IMR-90 (cell line): ENCODE data around the gene OR56B4. TPM values are rescaled to one million over a fixed set of nuclear protein-coding genes. Genes with fewer than 3 reads are reported as not detected.

ENCODE experiments used
- ATAC-seq: fragments of 200-7000 bp; cut with Tn5 transposase; 2 replicates; pipeline ENCODE4 v1.9.1; 2020; ENCODE audit warnings: low read depth, mild to moderate bottlenecking, moderate library complexity
- BruUV-seq: library from RNA; stranded (reverse); fragments of 400-500 nt; replicated peaks from 2 replicates; lab custom pipeline; 2021; lab: Mats Ljungman, UMichigan
- CTCF ChIA-PET: fragments of 300-600 bp; formaldehyde crosslinking; extraction: SDS; loops from one replicate; lab custom pipeline; 2021; ENCODE audit warnings: antibody characterized with exemption; lab: Yijun Ruan, JAX
- POLR2A ChIA-PET: fragments of 300-600 bp; sonication (Branson Sonifier 250); formaldehyde crosslinking; loops from one replicate; lab custom pipeline; 2022; ENCODE audit warnings: antibody characterized with exemption; ENCODE audit not compliant: unreplicated experiment; lab: Charles Lee
- DNase-seq: peaks from one replicate; pipeline ENCODE4 v3.0.0; 2013
- H2AFZ ChIP-seq: replicated peaks from 2 replicates; pipeline ENCODE3; 2013; ENCODE audit warnings: low read length, mild to moderate bottlenecking; ENCODE audit not compliant: poor library complexity
- H2AK5ac ChIP-seq: 2 replicates; pipeline ENCODE4 v1.6.1; 2013; ENCODE audit warnings: low read depth, low read length, inconsistent platforms
- H2AK9ac ChIP-seq: replicated peaks from 2 replicates; pipeline ENCODE3; 2013; ENCODE audit warnings: mild to moderate bottlenecking, low read depth, low read length, moderate library complexity; ENCODE audit not compliant: poor library complexity
- H2BK120ac ChIP-seq: 2 replicates; pipeline ENCODE4 v1.6.1; 2013; ENCODE audit warnings: low read depth, low read length, inconsistent platforms
- H2BK15ac ChIP-seq: 3 replicates; pipeline ENCODE4 v1.6.1; 2013; ENCODE audit warnings: low read depth, low read length, inconsistent platforms
- H2BK20ac ChIP-seq: 2 replicates; pipeline ENCODE4 v1.6.1; 2013; ENCODE audit warnings: low read depth, mild to moderate bottlenecking, inconsistent platforms, low read length, moderate library complexity
- H2BK5ac ChIP-seq: 2 replicates; pipeline ENCODE4 v1.6.1; 2013; ENCODE audit warnings: mild to moderate bottlenecking, low read depth, low read length, inconsistent platforms; ENCODE audit not compliant: poor library complexity, severe bottlenecking
- H3K14ac ChIP-seq: replicated peaks from 2 replicates; pipeline ENCODE4 v1.6.1; 2013; ENCODE audit warnings: low read depth, low read length, inconsistent platforms
- H3K18ac ChIP-seq: 2 replicates; pipeline ENCODE4 v1.6.1; 2013; ENCODE audit warnings: low read depth, low read length, control low read depth
- H3K23ac ChIP-seq: 2 replicates; pipeline ENCODE4 v1.6.1; 2013; ENCODE audit warnings: low read depth, low read length, inconsistent platforms
- H3K27ac ChIP-seq: 2 replicates; pipeline ENCODE4 v1.5.1; 2013; ENCODE audit warnings: mild to moderate bottlenecking, control low read depth, low read length; ENCODE audit not compliant: insufficient read depth
- H3K27me3 ChIP-seq: 2 replicates; pipeline ENCODE4 v1.6.1; 2013; ENCODE audit warnings: low read length; ENCODE audit not compliant: control insufficient read depth, insufficient read depth
- H3K36me3 ChIP-seq: 2 replicates; pipeline ENCODE4 v1.6.1; 2013; ENCODE audit warnings: low read length, mixed read lengths; ENCODE audit not compliant: control insufficient read depth, insufficient read depth
- H3K4ac ChIP-seq: 2 replicates; pipeline ENCODE4 v1.6.1; 2013; ENCODE audit warnings: low read depth, low read length, inconsistent platforms
- H3K4me1 ChIP-seq: 2 replicates; pipeline ENCODE4 v1.6.1; 2013; ENCODE audit warnings: low read length, mixed read lengths; ENCODE audit not compliant: control insufficient read depth, insufficient read depth
- H3K4me2 ChIP-seq: 2 replicates; pipeline ENCODE4 v1.6.1; 2013; ENCODE audit warnings: low read depth, mild to moderate bottlenecking, control low read depth, low read length, moderate library complexity
- H3K4me3 ChIP-seq: 2 replicates; pipeline ENCODE4 v1.5.1; 2013; ENCODE audit warnings: low read depth, mild to moderate bottlenecking, control low read depth, low read length, moderate library complexity; ENCODE audit not compliant: insufficient read depth
- H3K56ac ChIP-seq: 2 replicates; pipeline ENCODE4 v1.6.1; 2013; ENCODE audit warnings: low read length, inconsistent platforms; ENCODE audit not compliant: insufficient read depth; ENCODE audit errors: extremely low read depth
- H3K79me1 ChIP-seq, 2 experiments: 2 replicates each; pipeline ENCODE4 v1.6.1; 2013; ENCODE audit warnings: low read length in 2 of 2, inconsistent platforms in 1 of 2, low read depth in 1 of 2
- H3K9ac ChIP-seq: 2 replicates; pipeline ENCODE4 v1.6.1; 2013; ENCODE audit warnings: low read depth, low read length, control low read depth
- H3K9me1 ChIP-seq: 2 replicates; pipeline ENCODE4 v1.6.1; 2013; ENCODE audit warnings: low read length, inconsistent platforms; ENCODE audit not compliant: insufficient read depth
- H3K9me3 ChIP-seq: 2 replicates; pipeline ENCODE4 v1.6.1; 2013; ENCODE audit warnings: low read length; ENCODE audit not compliant: control insufficient read depth, insufficient read depth
- H4K20me1 ChIP-seq: 2 replicates; pipeline ENCODE4 v1.6.1; 2013; ENCODE audit warnings: low read length, inconsistent platforms; ENCODE audit not compliant: insufficient read depth
- H4K5ac ChIP-seq: 2 replicates; pipeline ENCODE4 v1.6.1; 2013; ENCODE audit warnings: mild to moderate bottlenecking, low read depth, low read length, control low read depth
- H4K8ac ChIP-seq, 2 experiments: 2 replicates each; pipeline ENCODE4 v1.6.1; 2013; ENCODE audit warnings: low read depth in 2 of 2, low read length in 2 of 2, control low read depth in 1 of 2, inconsistent platforms in 1 of 2
- H4K91ac ChIP-seq: 2 replicates; pipeline ENCODE4 v1.6.1; 2013; ENCODE audit warnings: low read depth, low read length, inconsistent platforms; ENCODE audit not compliant: insufficient read depth
- MXI1 ChIP-seq: IDR thresholded peaks from 2 replicates; pipeline ENCODE4 v1.6.1; 2012; ENCODE audit warnings: low read depth, mild to moderate bottlenecking, low read length, moderate library complexity, borderline replicate concordance
- POLR2A ChIP-seq: IDR thresholded peaks from 2 replicates; pipeline ENCODE4 v1.6.1; 2012; ENCODE audit warnings: mild to moderate bottlenecking, low read depth, low read length
- RFX5 ChIP-seq: IDR thresholded peaks from 2 replicates; pipeline ENCODE4 v1.8.0; 2012; ENCODE audit warnings: low read depth, mild to moderate bottlenecking, low read length, moderate library complexity
- WGBS, 2 experiments: methylation state at CpG; one replicate each; pipeline versions ENCODE4 v1.1.5 to v1.1.7; 2013; ENCODE audit warnings: missing lambda C conversion rate in 2 of 2; ENCODE audit not compliant: insufficient read length in 1 of 2; ENCODE audit errors: extremely low coverage in 2 of 2; 5-methylcytosine and 5-hydroxymethylcytosine counted together
- dilution Hi-C: fragments of 300-500 bp; cut with HindIII; formaldehyde crosslinking; loops from one replicate; pipeline ENCODE4 v1.14.3; 2018; ENCODE audit warnings: low sequenced_read_pairs; ENCODE audit not compliant: unreplicated experiment
- in situ Hi-C: fragments of 300-500 bp; cut with MboI; formaldehyde crosslinking; loops from 3 replicates; pipeline ENCODE4 v1.14.3; 2019; ENCODE audit warnings: low sequenced_read_pairs, inconsistent platforms, mixed read lengths
- intact Hi-C: fragments of 100-400 bp; cut with micrococcal nuclease; formaldehyde crosslinking; loops from 2 replicates; pipeline ENCODE4 v1.10.0; 2022
- polyA plus RNA-seq, 3 experiments: library from polyadenylated mRNA; depleted of rRNA; stranded (reverse); fragments of >200 nt; gene quantifications; 2 replicates each; pipeline ENCODE4 v1.2.3, GENCODE V29; 2012; ENCODE audit warnings: low replicate concordance in 1 of 3
- total RNA-seq: library from RNA; depleted of rRNA; stranded (reverse); fragments of >200 nt; gene quantifications from 2 replicates; pipeline ENCODE4 v1.2.3, GENCODE V29; 2012

OR56B4 gene
- total and polyA plus RNA-seq, 2 of the 4 experiments (the other 2 are of a cell fraction) = not detected

DNA sequence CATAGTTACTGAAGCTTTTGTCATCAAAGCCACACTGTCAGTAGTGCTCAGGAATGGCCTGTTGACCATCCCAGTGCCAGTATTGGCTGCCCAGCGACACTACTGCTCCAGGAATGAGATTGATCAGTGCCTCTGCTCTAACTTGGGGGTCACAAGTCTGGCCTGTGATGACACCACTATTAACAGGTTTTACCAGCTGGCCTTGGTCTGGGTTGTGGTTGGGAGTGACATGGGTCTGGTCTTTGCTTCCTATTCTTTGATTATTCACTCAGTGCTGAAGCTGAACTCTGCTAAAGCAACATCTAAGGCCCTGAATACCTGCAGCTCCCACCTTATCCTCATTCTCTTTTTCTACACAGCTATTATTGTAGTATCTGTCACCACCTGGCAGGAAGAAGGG lies 21.5 kb downstream of the OR56B4 start:
- Histone ChIP-seq H3K18ac (no peak overlapping the region), H2AK9ac (no peak overlapping the region), H3K27me3 (no peaks in the 10 kb centered on the region), H2BK5ac (no peak overlapping the region), H3K27ac (no peak overlapping the region), H3K4ac (no peak overlapping the region), H3K23ac (no peak overlapping the region), H4K20me1 (no peaks in the 10 kb centered on the region), H3K9me3 (no peaks in the 10 kb centered on the region; the same call in 1 of the 2 replicates), H3K36me3 (no peaks in the 10 kb centered on the region), H2BK15ac (no peak overlapping the region), H2BK120ac (no peak overlapping the region), H4K91ac (no peak overlapping the region), H3K79me1 (no peaks in the 10 kb centered on the region), H3K56ac (no peak overlapping the region), H4K8ac (no peak overlapping the region), H2AFZ (no peak overlapping the region), H4K5ac (no peak overlapping the region), H2AK5ac (no peak overlapping the region), H3K4me1 (no peaks in the 10 kb centered on the region), H3K4me2 (no peak overlapping the region), H3K4me3 (no peak overlapping the region), H3K9me1 (no peaks in the 10 kb centered on the region), H2BK20ac (no peak overlapping the region), H3K9ac (no peak overlapping the region), H3K14ac (no peak overlapping the region)
- no peak for DNase-seq
- intact Hi-C loops (no loop called here), in situ Hi-C loops (no loop called here), dilution Hi-C loops (no loop called here)
- WGBS, 2 experiments = 20% methylated on average over 1 of the region's 1 CpG; no CpG with 5 or more reads in 1 of the 2 experiments
- TF ChIP-seq MXI1 (no peak), RFX5 (no peak), POLR2A (no peak)
- BruUV-seq = no TSS peak
- ATAC-seq = no peak
- ChIA-PET POLR2A (no interaction called here), CTCF (no interaction called here)
